Measurements from ENCODE around the gene LCTL.

Gene LCTL

DNA sequence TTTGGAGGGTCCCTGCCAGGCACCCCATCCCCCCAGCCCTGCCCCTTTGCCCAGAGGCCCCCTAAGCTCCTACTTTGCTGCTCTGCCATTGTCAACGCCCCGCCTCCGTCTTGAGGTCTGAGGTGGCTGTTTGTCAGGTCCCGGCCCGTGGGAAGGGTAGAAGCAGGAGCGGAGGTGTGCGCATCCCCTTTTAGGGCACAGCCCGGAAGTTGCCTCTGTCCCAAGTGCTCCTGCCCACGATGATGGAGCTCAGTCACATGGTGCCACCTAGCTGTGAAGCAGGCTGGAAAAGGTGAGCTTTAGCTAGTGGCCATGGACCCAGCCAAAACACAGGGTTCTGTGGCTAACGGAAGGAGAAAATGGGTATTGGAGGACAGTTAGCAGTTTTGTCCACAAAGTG is 28.5 kb upstream of the LCTL start:
- Histone ChIP-seq H3K27me3 (ENCODE audit: low read depth, low read length) (no peaks in the 10 kb centered on the region), H2AFZ (ENCODE audit: low read depth, low read length) (no peak overlapping the region), H3K4me3 (ENCODE audit: low read length) (no peak overlapping the region), H3K4me1 (ENCODE audit: low read length) (no peaks in the 10 kb centered on the region), H3K79me2 (ENCODE audit: low read length) (no peaks in the 10 kb centered on the region), H3K36me3 (replicated peaks; ENCODE audit: low read depth, low read length) (no peaks in the 10 kb centered on the region), H3K9me3 (ENCODE audit: insufficient read depth, low read length) (no peaks in the 10 kb centered on the region), H3K4me2 (ENCODE audit: low read length) (no peak overlapping the region), H3K27ac (ENCODE audit: low read length) (no peak overlapping the region), H4K20me1 (ENCODE audit: insufficient read depth, low read length) (no peaks in the 10 kb centered on the region), H3K9ac (ENCODE audit: low read length) (no peak overlapping the region)
- no peak for TF ChIP-seq EZH2phosphoT487 (IDR thresholded peaks at IDR 0.05; ENCODE audit: low read depth)
- TF ChIP-seq, protein P1, sequence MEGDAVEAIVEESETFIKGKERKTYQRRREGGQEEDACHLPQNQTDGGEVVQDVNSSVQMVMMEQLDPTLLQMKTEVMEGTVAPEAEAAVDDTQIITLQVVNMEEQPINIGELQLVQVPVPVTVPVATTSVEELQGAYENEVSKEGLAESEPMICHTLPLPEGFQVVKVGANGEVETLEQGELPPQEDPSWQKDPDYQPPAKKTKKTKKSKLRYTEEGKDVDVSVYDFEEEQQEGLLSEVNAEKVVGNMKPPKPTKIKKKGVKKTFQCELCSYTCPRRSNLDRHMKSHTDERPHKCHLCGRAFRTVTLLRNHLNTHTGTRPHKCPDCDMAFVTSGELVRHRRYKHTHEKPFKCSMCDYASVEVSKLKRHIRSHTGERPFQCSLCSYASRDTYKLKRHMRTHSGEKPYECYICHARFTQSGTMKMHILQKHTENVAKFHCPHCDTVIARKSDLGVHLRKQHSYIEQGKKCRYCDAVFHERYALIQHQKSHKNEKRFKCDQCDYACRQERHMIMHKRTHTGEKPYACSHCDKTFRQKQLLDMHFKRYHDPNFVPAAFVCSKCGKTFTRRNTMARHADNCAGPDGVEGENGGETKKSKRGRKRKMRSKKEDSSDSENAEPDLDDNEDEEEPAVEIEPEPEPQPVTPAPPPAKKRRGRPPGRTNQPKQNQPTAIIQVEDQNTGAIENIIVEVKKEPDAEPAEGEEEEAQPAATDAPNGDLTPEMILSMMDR (IDR thresholded peaks at IDR 0.05; ENCODE audit: low read depth, low read length) = no peak

DNA sequence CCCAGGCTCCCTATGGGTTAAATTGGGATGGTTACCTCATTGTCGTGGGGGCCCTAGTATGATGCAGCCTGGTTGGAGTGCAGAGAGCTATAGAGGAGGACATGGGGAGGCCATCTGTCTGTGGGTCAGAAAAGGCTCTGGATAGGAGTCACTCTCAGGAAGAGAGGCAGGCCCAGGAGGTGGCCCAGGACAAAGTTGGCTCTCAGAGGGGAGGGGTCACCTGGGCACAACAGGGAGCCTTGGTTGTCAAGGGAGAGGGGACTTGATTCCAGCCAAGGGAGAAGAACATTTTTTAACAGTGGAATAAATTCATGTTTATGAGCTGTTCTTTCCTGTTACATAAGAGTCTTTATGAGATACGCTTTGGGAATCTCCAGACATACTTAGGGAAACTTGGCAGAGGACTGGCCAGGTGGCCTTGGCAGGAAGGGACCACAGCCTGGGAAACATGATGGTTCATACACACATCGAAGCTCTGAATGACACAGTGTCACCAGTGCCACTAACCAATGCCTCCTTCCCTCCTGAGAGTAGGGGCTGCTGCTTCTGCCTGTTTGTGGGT is 27.5 kb upstream of the LCTL start:
- Histone ChIP-seq H3K27ac (ENCODE audit: low read length) (no peak overlapping the region), H2AFZ (ENCODE audit: low read depth, low read length) (no peak overlapping the region), H3K36me3 (replicated peaks; ENCODE audit: low read depth, low read length) (no peaks in the 10 kb centered on the region), H3K79me2 (ENCODE audit: low read length) (no peaks in the 10 kb centered on the region), H3K9me3 (ENCODE audit: insufficient read depth, low read length) (no peaks in the 10 kb centered on the region), H3K4me3 (ENCODE audit: low read length) (no peak overlapping the region), H3K4me2 (ENCODE audit: low read length) (no peak overlapping the region), H3K9ac (ENCODE audit: low read length) (no peak overlapping the region), H4K20me1 (ENCODE audit: insufficient read depth, low read length) (no peaks in the 10 kb centered on the region), H3K27me3 (ENCODE audit: low read depth, low read length) (no peaks in the 10 kb centered on the region), H3K4me1 (ENCODE audit: low read length) (no peaks in the 10 kb centered on the region)
- TF ChIP-seq EZH2phosphoT487 (IDR thresholded peaks at IDR 0.05; ENCODE audit: low read depth) = no peak
- TF ChIP-seq, protein P1 (IDR thresholded peaks at IDR 0.05; ENCODE audit: low read depth, low read length) = no peak

DNA sequence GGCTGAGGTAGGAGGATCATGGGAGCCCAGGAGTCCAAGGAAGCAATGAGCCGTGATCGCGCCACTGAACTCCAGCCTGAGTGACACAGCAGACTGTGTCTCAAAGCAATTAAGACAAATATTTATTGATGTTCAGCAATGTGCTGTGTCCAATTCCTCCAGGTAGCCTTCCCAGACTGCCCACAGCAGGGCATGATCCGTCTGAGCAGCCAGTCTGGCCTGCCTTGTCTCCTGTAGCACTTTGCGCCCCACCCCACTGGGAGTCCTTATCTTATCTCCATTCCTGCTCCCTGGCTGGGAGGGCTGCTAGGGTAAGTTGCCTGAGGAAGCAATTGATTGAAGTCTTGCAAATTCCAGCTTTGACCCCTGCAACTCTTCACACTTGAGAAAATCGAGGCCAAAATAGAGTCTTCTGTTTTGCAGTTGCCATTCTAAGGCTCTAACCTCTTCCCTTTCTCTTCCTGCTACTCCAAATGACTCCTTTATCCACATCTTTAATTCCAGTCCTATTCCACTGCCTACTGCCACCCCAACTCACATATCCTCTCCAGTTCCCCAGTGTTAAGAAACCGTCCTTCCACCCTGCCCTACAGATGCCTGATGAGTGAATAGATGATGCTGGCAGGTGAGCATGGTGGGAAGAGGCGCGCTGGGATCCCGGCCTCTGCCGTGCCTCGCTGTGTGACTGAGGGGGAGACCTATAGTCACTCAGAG is 26.9 kb upstream of the LCTL start:
- Histone ChIP-seq H4K20me1 (ENCODE audit: insufficient read depth, low read length) (no peaks in the 10 kb centered on the region), H3K9ac (ENCODE audit: low read length) (no peak overlapping the region), H3K27ac (ENCODE audit: low read length) (no peak overlapping the region), H3K27me3 (ENCODE audit: low read depth, low read length) (peaks cover 3% of the 10 kb centered on the region; the same call in 1 of the 2 replicates), H2AFZ (ENCODE audit: low read depth, low read length) (no peak overlapping the region), H3K4me3 (ENCODE audit: low read length) (no peak overlapping the region), H3K9me3 (ENCODE audit: insufficient read depth, low read length) (no peaks in the 10 kb centered on the region), H3K79me2 (ENCODE audit: low read length) (no peaks in the 10 kb centered on the region), H3K4me2 (ENCODE audit: low read length) (no peak overlapping the region), H3K4me1 (ENCODE audit: low read length) (no peaks in the 10 kb centered on the region), H3K36me3 (replicated peaks; ENCODE audit: low read depth, low read length) (no peaks in the 10 kb centered on the region)
- TF ChIP-seq, protein P1 (IDR thresholded peaks at IDR 0.05; ENCODE audit: low read depth, low read length) = no peak
- TF ChIP-seq EZH2phosphoT487 (IDR thresholded peaks at IDR 0.05; ENCODE audit: low read depth) = no peak

DNA sequence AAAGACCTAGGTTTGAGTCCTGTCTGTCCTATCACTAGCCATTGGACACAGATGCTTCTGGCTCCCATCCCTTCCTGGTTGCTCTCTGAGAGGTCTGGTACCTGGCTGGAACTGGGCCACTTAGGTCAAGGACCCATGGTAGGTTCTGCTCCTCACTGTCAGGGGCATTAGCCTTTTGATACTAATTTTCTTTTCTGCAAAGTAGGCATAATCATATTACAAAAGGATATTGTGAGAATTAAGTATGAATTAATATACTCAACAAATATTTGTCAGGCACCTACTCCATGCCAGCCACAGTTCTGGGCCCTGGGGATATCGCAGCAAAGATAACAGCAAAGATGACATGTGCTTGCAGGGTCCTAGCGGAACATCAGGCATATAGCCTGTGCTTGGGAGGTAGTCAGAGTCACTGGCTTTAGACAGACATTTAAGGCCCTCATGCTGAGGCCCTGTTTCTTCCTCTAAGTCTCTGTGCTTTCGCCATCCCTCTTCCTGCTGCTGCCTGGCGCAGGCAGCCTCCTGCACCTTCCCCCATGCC is 25.6 kb upstream of the LCTL start:
- Histone ChIP-seq H3K4me1 (ENCODE audit: low read length) (no peaks in the 10 kb centered on the region), H3K27ac (ENCODE audit: low read length) (no peak overlapping the region), H3K9me3 (ENCODE audit: insufficient read depth, low read length) (no peaks in the 10 kb centered on the region), H3K36me3 (replicated peaks; ENCODE audit: low read depth, low read length) (no peaks in the 10 kb centered on the region), H3K9ac (ENCODE audit: low read length) (no peak overlapping the region), H4K20me1 (ENCODE audit: insufficient read depth, low read length) (no peaks in the 10 kb centered on the region), H3K27me3 (ENCODE audit: low read depth, low read length) (peaks cover 8% of the 10 kb centered on the region; the same call in 1 of the 2 replicates), H2AFZ (ENCODE audit: low read depth, low read length) (no peak overlapping the region), H3K4me3 (ENCODE audit: low read length) (no peak overlapping the region), H3K79me2 (ENCODE audit: low read length) (no peaks in the 10 kb centered on the region), H3K4me2 (ENCODE audit: low read length) (no peak overlapping the region)
- TF ChIP-seq EZH2phosphoT487 (IDR thresholded peaks at IDR 0.05; ENCODE audit: low read depth) = no peak
- TF ChIP-seq, protein P1 (IDR thresholded peaks at IDR 0.05; ENCODE audit: low read depth, low read length) = no peak
